Right ventricle myocardium inferior (tissue), 1 donor: ENCODE measurements around the gene MMP11. TPM values are rescaled to one million over a fixed set of nuclear protein-coding genes. Genes with fewer than 3 reads are reported as not detected.

Source experiments
- total RNA-seq: library from RNA; stranded (reverse); fragmentation: NEBNext Ultra II Directional; extraction: Animal tissue kit (Norgen Biotek cat#: 25700); gene quantifications from one replicate; pipeline ENCODE4 v1.2.1, GENCODE V29; 2021
- donor health status: DM: no; HTN: yes; CAD: no; lungs with severe emphysema.

Gene MMP11
- total RNA-seq, 1 donor from 2014 or later = 28.0 TPM

Other genes starting within 250 kb of the MMP11 start
- gene IGLL1, start 192.6 kb upstream of the MMP11 start, total RNA-seq = not detected
- gene DRICH1, start 140.5 kb upstream of the MMP11 start, total RNA-seq = not detected
- not detected for gene RGL4, start 81.8 kb upstream of the MMP11 start, total RNA-seq
- 3.2 TPM for gene ZNF70, start 21.7 kb upstream of the MMP11 start, total RNA-seq
- gene VPREB3, start 18.4 kb upstream of the MMP11 start, total RNA-seq = 0.43 TPM
- not detected for gene C22orf15, start 9.9 kb upstream of the MMP11 start, total RNA-seq
- gene CHCHD10, start 4.9 kb upstream of the MMP11 start, total RNA-seq = 1,642 TPM
- gene SMARCB1, start 14.1 kb downstream of the MMP11 start, total RNA-seq = 52.5 TPM
- 3.1 TPM for gene DERL3, start 66.2 kb downstream of the MMP11 start, total RNA-seq
- 20.3 TPM for gene SLC2A11, start 85.0 kb downstream of the MMP11 start, total RNA-seq
- 272 TPM for gene MIF, start 121.5 kb downstream of the MMP11 start, total RNA-seq
- 4.6 TPM for gene GSTT2B, start 188.3 kb downstream of the MMP11 start, total RNA-seq
- gene DDTL, start 194.0 kb downstream of the MMP11 start, total RNA-seq = 1.5 TPM
- 139 TPM for gene DDT, start 201.6 kb downstream of the MMP11 start, total RNA-seq
- not detected for gene GSTT2, start 207.3 kb downstream of the MMP11 start, total RNA-seq
- not detected for gene GSTT4, start 232.6 kb downstream of the MMP11 start, total RNA-seq
- gene CABIN1, start 238.5 kb downstream of the MMP11 start, total RNA-seq = 43.0 TPM